Right cardiac atrium (tissue), 5 donors: ENCODE results near the gene HDAC11. TPM values are rescaled to one million over a fixed set of nuclear protein-coding genes. Genes with fewer than 3 reads are reported as not detected.
"Not testable (repeated sequence)": the region's sequence is repeated elsewhere in the genome, so short reads cannot be mapped to it uniquely, and the experiment has no call there.

Experiments used
- ATAC-seq, 2 donors: fragments of 200-7000 bp; cut with Tn5 transposase; one replicate each; pipeline versions ENCODE4 v1.8.0 to v1.9.1; 2020; ENCODE audit warnings: moderate library complexity in 2 of 2, mild to moderate bottlenecking in 1 of 2
- DNase-seq, 3 donors: peaks; one replicate each; pipeline ENCODE4 v3.0.0-alpha.2; 2020
- H3K27ac ChIP-seq: one replicate; pipeline ENCODE4 v1.5.1; 2013; ENCODE audit warnings: mild to moderate bottlenecking, low read length, control low read depth, moderate library complexity
- H3K27me3 ChIP-seq: one replicate; pipeline ENCODE4 v1.6.1; 2013; ENCODE audit not compliant: control insufficient read depth, insufficient read depth
- H3K4me1 ChIP-seq: one replicate; pipeline ENCODE4 v1.6.1; 2013; ENCODE audit warnings: low read length; ENCODE audit not compliant: control insufficient read depth, insufficient read depth
- H3K4me3 ChIP-seq: one replicate; pipeline ENCODE4 v1.5.1; 2013; ENCODE audit warnings: low read length, control low read depth
- H3K9me3 ChIP-seq: one replicate; pipeline ENCODE4 v1.6.1; 2013; ENCODE audit warnings: low read length; ENCODE audit not compliant: control insufficient read depth
- WGBS: extraction: QIAGEN DNeasy Blood & Tissue Kit; methylation state at CpG from one replicate; pipeline ENCODE4 v1.1.7; 2013; 5-methylcytosine and 5-hydroxymethylcytosine counted together
- intact Hi-C, 4 donors: fragments of 100-400 bp; cut with DNase I; formaldehyde crosslinking; loops; one replicate each; pipeline versions ENCODE4 v1.11.0 to v1.14.0; 2022 to 2023
- polyA plus RNA-seq: library from polyadenylated mRNA; stranded (reverse); fragments of 200-250 nt; gene quantifications from one replicate; pipeline ENCODE4 v1.2.3, GENCODE V29; 2013
- total RNA-seq, 4 donors: library from RNA; stranded (reverse); fragmentation: NEBNext Ultra II Directional; extraction: Animal tissue kit (Norgen Biotek cat#: 25700); gene quantifications; one replicate each; pipeline ENCODE4 v1.2.1, GENCODE V29; 2021
- donor health status: healthy with polysubstance abuse.
- donor health status: DM: no; HTN: yes; CAD: no.
- donor health status: DM: no; HTN: no; CAD: no.
- donor health status: DM: no; HTN: yes; CAD: no; lungs with severe emphysema.
- donor health status: DM: yes; HTN: yes; CAD: no.

Gene HDAC11
- total and polyA plus RNA-seq, 5 donors = 35.2 to 51.3 (median 42.8) TPM

GRCh38 chr3:13494463-13495350 is 14.6 kb downstream of the HDAC11 start:
- 62% methylated on average over 11 of the region's 11 CpGs for WGBS
- Histone ChIP-seq H3K4me3 (no peak overlapping the region), H3K4me1 (peaks cover 2% of the 10 kb centered on the region), H3K27me3 (no peaks in the 10 kb centered on the region), H3K9me3 (no peaks in the 10 kb centered on the region), H3K27ac (no peak overlapping the region)
- intact Hi-C loops = loop anchor here in 2 of 4 donors (2.0 to 10.0 kb wide), 2 partner anchors 70 to 154 kb away; no protein-coding TSS in a partner anchor
- DNase-seq (peak in 2 of 3 donors; percentile 62 to 72), ATAC-seq (peak; percentile 34 to 45)

- intact Hi-C loops = loop anchor here in 2 of 4 donors (2.0 to 10.0 kb wide), 2 partner anchors 69 to 153 kb away; no protein-coding TSS in a partner anchor
- DNase-seq = peak in 1 of 3 donors; percentile 37
- 86% methylated on average over 3 of the region's 3 CpGs for WGBS
These were observed 15.3 kb downstream of the HDAC11 start for GRCh38 chr3:13495351-13495813.

DNA sequence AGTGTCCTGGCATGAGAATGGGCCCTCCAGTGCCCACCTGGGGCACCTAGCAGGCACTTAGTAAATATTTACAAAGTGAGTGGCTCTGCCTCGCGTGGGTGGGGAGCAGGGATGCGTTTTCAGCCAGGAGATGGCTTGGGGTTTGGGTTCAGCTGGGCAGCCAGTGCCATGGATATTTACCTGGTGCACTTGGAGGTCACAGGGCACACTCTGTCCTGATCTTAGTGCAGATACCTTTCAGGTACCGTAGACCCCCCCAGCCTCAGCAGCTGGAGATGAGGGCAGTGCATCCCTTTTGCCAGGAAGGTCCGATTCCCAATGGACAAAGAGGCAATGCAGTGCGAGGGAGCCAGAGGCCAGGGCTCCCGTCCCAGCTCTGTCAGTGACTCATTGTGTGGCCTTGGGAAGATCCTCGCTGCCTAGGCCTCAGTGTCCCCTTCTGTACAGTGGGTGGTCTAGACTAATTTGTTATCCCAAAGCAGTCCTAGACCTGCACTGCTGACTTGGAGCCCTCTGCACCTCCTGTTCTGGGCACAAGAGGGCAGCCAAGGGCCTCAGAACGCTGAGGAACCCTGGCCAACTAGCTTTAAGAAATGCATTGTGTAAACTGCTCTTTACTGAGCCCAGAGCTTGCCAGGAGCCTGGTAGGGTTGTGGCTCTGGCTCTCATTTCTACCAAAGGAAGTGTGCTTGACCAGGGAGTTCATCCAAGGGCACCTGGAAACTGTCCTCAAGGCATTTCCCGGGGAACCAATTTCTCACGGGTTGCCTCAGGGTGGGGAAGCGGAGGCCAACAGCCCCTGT is 16.0 kb downstream of the HDAC11 start:
- Histone ChIP-seq H3K27ac (peak overlapping the region; percentile 13), H3K4me1 (peaks cover 2% of the 10 kb centered on the region), H3K9me3 (no peaks in the 10 kb centered on the region), H3K27me3 (no peaks in the 10 kb centered on the region), H3K4me3 (no peak overlapping the region)
- DNase-seq (peak; percentile 78 to 93 (median 87)), ATAC-seq (peak; percentile 86 to 88)
- 41% methylated on average over 12 of the region's 12 CpGs for WGBS
- intact Hi-C loops = loop anchor here (1.0 to 10.0 kb wide), 4 partner anchors 69 to 153 kb away; no protein-coding TSS in a partner anchor

More at GRCh38 chr3:13495351-13495813, 15.3 kb downstream of the HDAC11 start:
- peaks cover 2% of the 10 kb centered on the region for H3K4me1 ChIP-seq
- no peaks in the 10 kb centered on the region for H3K27me3 ChIP-seq
- no peak overlapping the region for H3K4me3 ChIP-seq
- H3K27ac ChIP-seq = no peak overlapping the region
- no peak for ATAC-seq
- no peaks in the 10 kb centered on the region for H3K9me3 ChIP-seq

- WGBS = 68% methylated on average over 6 of the region's 6 CpGs
- no peak for DNase-seq
- ATAC-seq = no peak
- H3K4me1 ChIP-seq = peaks cover 2% of the 10 kb centered on the region
- H3K4me3 ChIP-seq = no peak overlapping the region
- intact Hi-C loops = loop anchor here in 3 of 4 donors (1.0 to 10.0 kb wide), 3 partner anchors 68 to 151 kb away; no protein-coding TSS in a partner anchor
- H3K27ac ChIP-seq = no peak overlapping the region
- no peaks in the 10 kb centered on the region for H3K9me3 ChIP-seq
- no peaks in the 10 kb centered on the region for H3K27me3 ChIP-seq
These were observed 16.8 kb downstream of the HDAC11 start for GRCh38 chr3:13496879-13497278.

- H3K27me3 ChIP-seq = no peaks in the 10 kb centered on the region
- intact Hi-C loops = loop anchor here in 1 of 4 donors (2.0 to 10.0 kb wide), 2 partner anchors 67 to 149 kb away; no protein-coding TSS in a partner anchor
- H3K4me1 ChIP-seq = peaks cover 2% of the 10 kb centered on the region
- H3K9me3 ChIP-seq = no peaks in the 10 kb centered on the region
- DNase-seq (peak in 1 of 3 donors; percentile 3), ATAC-seq (no peak)
- no peak overlapping the region for H3K4me3 ChIP-seq
- WGBS = 80% methylated on average over 2 of the region's 2 CpGs
- H3K27ac ChIP-seq = no peak overlapping the region
These were observed 17.3 kb downstream of the HDAC11 start for GRCh38 chr3:13497386-13497785.

DNA sequence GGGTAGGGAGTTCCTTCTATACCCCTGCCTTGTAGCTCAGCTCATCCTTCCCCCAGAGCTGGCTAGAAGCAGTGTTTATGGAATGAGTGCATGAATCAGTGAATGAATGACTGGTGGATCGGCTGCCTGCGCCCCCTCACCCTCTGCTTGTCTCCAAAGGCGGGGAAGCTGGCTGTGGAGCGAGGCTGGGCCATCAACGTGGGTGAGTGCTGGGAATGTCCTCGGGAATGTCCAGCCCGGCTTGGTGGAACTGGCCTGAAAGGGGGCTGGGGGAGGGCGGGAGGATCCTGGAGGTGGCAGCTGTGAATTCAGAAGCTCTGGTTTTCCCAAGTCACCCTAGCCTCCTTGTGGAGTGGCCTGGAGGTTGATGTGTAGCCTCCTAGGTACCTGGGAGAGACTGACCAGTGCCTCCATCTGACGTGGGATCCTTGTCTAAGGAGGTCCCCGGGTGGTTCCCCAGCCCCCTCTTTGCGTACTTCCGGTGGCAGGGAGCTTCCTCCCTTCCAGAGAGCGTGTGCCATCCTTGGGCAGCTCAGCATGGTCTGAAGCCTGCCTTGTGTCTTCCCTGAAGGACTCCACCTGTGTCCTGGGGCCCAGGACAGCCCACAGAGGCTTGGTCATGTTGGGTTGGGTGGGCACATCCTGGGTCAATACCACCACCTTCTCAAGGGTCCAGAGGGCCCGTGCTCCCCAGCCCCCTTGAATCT is 18.4 kb downstream of the HDAC11 start:
- Histone ChIP-seq H3K4me3 (no peak overlapping the region), H3K27me3 (no peaks in the 10 kb centered on the region), H3K27ac (no peak overlapping the region), H3K4me1 (peaks cover 2% of the 10 kb centered on the region), H3K9me3 (no peaks in the 10 kb centered on the region)
- ATAC-seq (no peak), DNase-seq (peak in 1 of 3 donors; percentile 51)
- intact Hi-C loops = loop anchor here in 1 of 4 donors (10.0 kb wide), 1 partner anchor 66 kb away; no protein-coding TSS in a partner anchor
- 70% methylated on average over 14 of the region's 14 CpGs for WGBS

GRCh38 chr3:13499246-13499645 is 19.1 kb downstream of the HDAC11 start:
- not testable (repeated sequence) for ATAC-seq, H3K4me1 ChIP-seq, H3K9me3 ChIP-seq, H3K4me3 ChIP-seq, H3K27ac ChIP-seq, H3K27me3 ChIP-seq
- intact Hi-C loops = loop anchor here in 1 of 4 donors (10.0 kb wide), 1 partner anchor 66 kb away; no protein-coding TSS in a partner anchor
- 96% methylated on average over 11 of the region's 11 CpGs for WGBS
- peak in 2 of 3 donors; percentile 34 to 46 for DNase-seq

DNA sequence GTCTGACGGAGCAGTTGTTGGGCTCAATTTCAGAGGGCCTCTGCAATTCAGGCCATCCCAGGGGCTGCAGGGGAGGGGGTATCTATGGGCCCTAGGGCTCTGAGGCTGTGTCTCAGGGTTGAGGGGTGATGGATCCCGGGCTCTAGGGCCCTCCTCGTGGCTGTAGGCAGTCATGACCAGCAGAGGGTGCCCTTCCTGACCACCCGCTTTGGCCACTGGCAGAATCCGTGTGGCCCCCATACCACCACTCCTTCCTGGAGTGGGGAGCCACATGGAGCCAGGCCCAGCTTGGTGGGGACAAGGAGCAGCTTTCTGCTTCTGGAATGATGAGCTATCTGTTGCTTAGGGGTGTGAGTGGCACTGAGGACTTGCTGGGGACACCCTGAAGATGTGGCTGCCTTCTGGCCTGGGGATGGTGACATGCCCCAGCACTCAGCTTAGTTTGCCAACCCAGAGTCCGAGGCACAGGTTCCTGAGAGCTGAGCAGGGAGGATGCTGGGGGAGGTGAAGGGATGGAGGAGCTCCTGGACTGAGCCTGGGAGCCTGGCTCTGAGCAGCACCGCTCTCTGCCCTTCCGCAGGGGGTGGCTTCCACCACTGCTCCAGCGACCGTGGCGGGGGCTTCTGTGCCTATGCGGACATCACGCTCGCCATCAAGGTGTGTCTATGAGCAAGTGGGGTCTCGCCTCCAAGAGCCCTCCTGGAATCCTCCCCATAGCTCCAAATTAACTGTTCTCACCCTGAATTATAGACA is 20.2 kb downstream of the HDAC11 start:
- Histone ChIP-seq H3K9me3 (no peaks in the 10 kb centered on the region), H3K27ac (no peak overlapping the region), H3K4me3 (no peak overlapping the region), H3K27me3 (no peaks in the 10 kb centered on the region), H3K4me1 (peaks cover 2% of the 10 kb centered on the region)
- intact Hi-C loops = no loop called here
- WGBS = 84% methylated on average over 15 of the region's 15 CpGs
- DNase-seq = peak; percentile 46 to 68 (median 68)
- ATAC-seq = peak in 1 of 2 donors; percentile 10

DNA sequence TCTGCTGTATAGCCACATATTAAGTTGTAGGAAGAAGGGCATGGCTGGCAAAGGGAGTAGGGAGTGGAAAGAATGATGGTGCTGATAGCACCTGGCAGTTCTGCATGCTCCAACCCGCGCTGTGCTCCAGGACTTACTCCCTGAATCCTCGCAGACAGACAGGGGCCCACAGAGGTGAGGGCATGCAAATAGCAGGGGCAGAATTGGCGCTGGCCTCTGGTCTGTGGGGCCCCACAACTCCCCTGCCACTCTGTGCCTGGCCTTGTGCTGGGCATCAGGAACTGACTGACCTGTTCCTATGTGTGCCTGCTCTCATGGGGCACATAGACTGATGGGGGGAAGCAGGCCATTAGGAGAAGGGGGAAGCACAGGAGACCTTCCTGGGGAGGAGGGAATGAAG is 20.9 kb downstream of the HDAC11 start:
- WGBS = 97% methylated on average over 4 of the region's 4 CpGs
- intact Hi-C loops = no loop called here
- Histone ChIP-seq H3K27ac (no peak overlapping the region), H3K9me3 (no peaks in the 10 kb centered on the region), H3K27me3 (no peaks in the 10 kb centered on the region), H3K4me3 (no peak overlapping the region), H3K4me1 (peaks cover 2% of the 10 kb centered on the region)
- no peak for ATAC-seq
- DNase-seq = peak in 2 of 3 donors; percentile 31 to 35
